DOHH2 (cell line): ENCODE data around the gene SLC7A4.

ENCODE experiments used
- EZH2phosphoT487 ChIP-seq: fragments of 200-600 bp; sonication (generic); IDR thresholded peaks from 2 replicates; pipeline ENCODE4 v1.6.1; 2017; ENCODE audit warnings: borderline replicate concordance, mild to moderate bottlenecking, antibody characterized with exemption, low read length, moderate library complexity, mixed read lengths
- TF ChIP-seq, protein P1 (sequence below): fragments of 200-600 bp; sonication (generic); IDR thresholded peaks from one replicate; pipeline ENCODE4 v1.5.1; 2014; ENCODE audit warnings: antibody characterized with exemption, mild to moderate bottlenecking, low read depth, low read length; ENCODE audit not compliant: poor library complexity, severe bottlenecking

DNA sequence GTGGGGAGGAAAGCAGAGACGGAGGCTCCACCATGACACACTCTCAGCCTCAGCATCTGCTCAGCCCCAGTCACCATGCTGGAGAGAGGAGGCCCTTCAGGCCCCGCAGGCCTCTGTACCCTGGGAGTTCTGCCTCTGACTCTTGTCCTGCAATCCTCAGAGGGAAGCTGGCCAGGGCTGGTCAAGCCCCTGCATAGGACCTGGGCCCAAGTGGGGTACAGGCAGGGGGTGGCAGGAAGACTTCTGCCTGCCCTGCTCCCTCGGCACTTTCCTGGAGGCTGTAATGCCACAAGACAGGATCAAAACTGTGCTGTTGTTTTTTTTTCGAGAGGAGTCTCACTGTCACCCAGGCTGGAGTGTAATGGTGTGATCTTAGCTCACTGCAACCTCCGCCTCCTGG is 47.1 kb upstream of the SLC7A4 start:
- TF ChIP-seq, protein P1, sequence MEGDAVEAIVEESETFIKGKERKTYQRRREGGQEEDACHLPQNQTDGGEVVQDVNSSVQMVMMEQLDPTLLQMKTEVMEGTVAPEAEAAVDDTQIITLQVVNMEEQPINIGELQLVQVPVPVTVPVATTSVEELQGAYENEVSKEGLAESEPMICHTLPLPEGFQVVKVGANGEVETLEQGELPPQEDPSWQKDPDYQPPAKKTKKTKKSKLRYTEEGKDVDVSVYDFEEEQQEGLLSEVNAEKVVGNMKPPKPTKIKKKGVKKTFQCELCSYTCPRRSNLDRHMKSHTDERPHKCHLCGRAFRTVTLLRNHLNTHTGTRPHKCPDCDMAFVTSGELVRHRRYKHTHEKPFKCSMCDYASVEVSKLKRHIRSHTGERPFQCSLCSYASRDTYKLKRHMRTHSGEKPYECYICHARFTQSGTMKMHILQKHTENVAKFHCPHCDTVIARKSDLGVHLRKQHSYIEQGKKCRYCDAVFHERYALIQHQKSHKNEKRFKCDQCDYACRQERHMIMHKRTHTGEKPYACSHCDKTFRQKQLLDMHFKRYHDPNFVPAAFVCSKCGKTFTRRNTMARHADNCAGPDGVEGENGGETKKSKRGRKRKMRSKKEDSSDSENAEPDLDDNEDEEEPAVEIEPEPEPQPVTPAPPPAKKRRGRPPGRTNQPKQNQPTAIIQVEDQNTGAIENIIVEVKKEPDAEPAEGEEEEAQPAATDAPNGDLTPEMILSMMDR: no peak
- no peak for TF ChIP-seq EZH2phosphoT487
